Tibial nerve (tissue), 4 donors: Measurements from ENCODE around the gene RASAL3. TPM values are rescaled to one million over a fixed set of nuclear protein-coding genes. Genes with fewer than 3 reads are reported as not detected.

ENCODE experiments used
- DNase-seq, 2 donors: peaks; one replicate each; pipeline ENCODE4 v3.0.0-alpha.2; 2019; ENCODE audit warnings: low spot score in 2 of 2
- H3K27ac ChIP-seq, 4 donors: fragments of 200-600 bp; sonication (generic) in 3 of 4; one replicate each; pipeline ENCODE4 v1.5.1; 2017 to 2019; ENCODE audit warnings: mild to moderate bottlenecking in 1 of 4
- H3K27me3 ChIP-seq, 2 donors: fragments of 200-600 bp; sonication (generic) in 1 of 2; one replicate each; pipeline versions ENCODE4 v1.5.1 to v1.6.0; 2017 to 2019
- H3K36me3 ChIP-seq, 3 donors: fragments of 200-600 bp; sonication (generic); one replicate each; pipeline ENCODE4 v1.5.1; 2018 to 2019
- H3K4me1 ChIP-seq, 4 donors: fragments of 200-600 bp; sonication (generic) in 3 of 4; one replicate each; pipeline ENCODE4 v1.5.1; 2017 to 2019
- H3K4me3 ChIP-seq, 4 donors: fragments of 200-600 bp; sonication (generic) in 3 of 4; one replicate each; pipeline ENCODE4 v1.5.1; 2017 to 2019; ENCODE audit warnings: mild to moderate bottlenecking in 1 of 4, moderate library complexity in 1 of 4
- H3K9me3 ChIP-seq, 4 donors: fragments of 200-600 bp; sonication (generic) in 3 of 4; one replicate each; pipeline ENCODE4 v1.5.1; 2017 to 2019
- EP300 ChIP-seq, 2 donors: sonication (generic); formaldehyde crosslinking; IDR thresholded peaks; one replicate each; pipeline ENCODE4 v1.6.1; 2017; ENCODE audit warnings: antibody characterized with exemption in 2 of 2, mild to moderate bottlenecking in 1 of 2
- POLR2A ChIP-seq, 2 donors: fragments of 450-650 bp; IDR thresholded peaks; one replicate each; pipeline ENCODE4 v1.6.1; 2017; ENCODE audit warnings: antibody characterized with exemption in 2 of 2, mild to moderate bottlenecking in 2 of 2, moderate library complexity in 2 of 2
- WGBS, 2 donors: methylation state at CpG; one replicate each; pipeline ENCODE4 v1.1.5; 2018; 5-methylcytosine and 5-hydroxymethylcytosine counted together
- total RNA-seq, 4 donors: library from RNA; depleted of rRNA; stranded (reverse); fragments of >200 nt; gene quantifications; one replicate each; pipeline ENCODE4 v1.1.0, GENCODE V29; 2016
- TF ChIP-seq, protein P1 (sequence below), 5 experiments: fragments of 200-600 bp in 3 of 5; fragments of 450-650 bp in 2 of 5; sonication (generic) in 3 of 5; IDR thresholded peaks; one replicate each; pipeline ENCODE4 v1.5.1; 2016 to 2019; ENCODE audit warnings: antibody characterized with exemption in 5 of 5, mild to moderate bottlenecking in 3 of 5, moderate library complexity in 2 of 5

RASAL3 gene
- total RNA-seq, 4 donors from 2014 or later: 2.9 to 6.6 (median 4.3) TPM

DNA sequence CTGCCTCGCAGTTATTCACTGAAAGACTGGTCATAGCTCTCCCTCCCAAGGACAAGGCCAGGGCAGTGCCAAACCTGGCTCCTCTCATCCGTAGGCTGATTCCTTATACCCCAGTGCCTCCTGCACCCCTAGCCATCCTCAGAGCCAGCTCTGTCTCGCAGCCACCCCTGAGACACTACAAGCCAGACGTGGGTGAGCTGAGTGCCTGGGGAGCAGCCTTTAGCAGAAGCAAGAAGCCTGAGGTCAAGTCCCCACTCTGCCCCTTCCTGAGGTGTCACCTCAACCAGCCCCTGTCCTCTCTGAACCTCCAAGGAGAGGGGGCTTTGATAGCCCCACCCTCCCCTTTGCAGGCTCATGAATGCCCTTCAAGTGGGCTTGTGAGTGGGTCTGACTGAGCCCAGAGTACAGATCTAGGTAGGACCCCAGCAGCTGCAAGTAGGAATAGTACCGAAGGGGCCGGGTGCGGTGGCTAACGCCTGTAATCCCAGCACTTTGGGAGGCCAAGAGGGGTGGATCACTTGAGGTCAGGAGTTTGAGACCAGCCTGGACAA, 30.8 kb downstream of the RASAL3 start:
- 53 to 62% methylated on average over 8 of the region's 8 CpGs for WGBS, 2 donors
- H3K27ac ChIP-seq: peak overlapping the region; percentile 28 to 89 (median 86)
- H3K36me3 ChIP-seq: peaks cover 0 to 37% (median 0%) of the 10 kb centered on the region in 3 donors
- no peak for DNase-seq
- no peaks in the 10 kb centered on the region for H3K27me3 ChIP-seq
- H3K9me3 ChIP-seq: no peaks in the 10 kb centered on the region
- peaks cover 0 to 43% (median 20%) of the 10 kb centered on the region in 4 donors for H3K4me1 ChIP-seq
- peak overlapping the region; percentile 50 to 96 (median 83) for H3K4me3 ChIP-seq
- no peak for TF ChIP-seq POLR2A (IDR thresholded peaks at IDR 0.05)
- TF ChIP-seq EP300 (IDR thresholded peaks at IDR 0.05): no peak
- TF ChIP-seq, protein P1, sequence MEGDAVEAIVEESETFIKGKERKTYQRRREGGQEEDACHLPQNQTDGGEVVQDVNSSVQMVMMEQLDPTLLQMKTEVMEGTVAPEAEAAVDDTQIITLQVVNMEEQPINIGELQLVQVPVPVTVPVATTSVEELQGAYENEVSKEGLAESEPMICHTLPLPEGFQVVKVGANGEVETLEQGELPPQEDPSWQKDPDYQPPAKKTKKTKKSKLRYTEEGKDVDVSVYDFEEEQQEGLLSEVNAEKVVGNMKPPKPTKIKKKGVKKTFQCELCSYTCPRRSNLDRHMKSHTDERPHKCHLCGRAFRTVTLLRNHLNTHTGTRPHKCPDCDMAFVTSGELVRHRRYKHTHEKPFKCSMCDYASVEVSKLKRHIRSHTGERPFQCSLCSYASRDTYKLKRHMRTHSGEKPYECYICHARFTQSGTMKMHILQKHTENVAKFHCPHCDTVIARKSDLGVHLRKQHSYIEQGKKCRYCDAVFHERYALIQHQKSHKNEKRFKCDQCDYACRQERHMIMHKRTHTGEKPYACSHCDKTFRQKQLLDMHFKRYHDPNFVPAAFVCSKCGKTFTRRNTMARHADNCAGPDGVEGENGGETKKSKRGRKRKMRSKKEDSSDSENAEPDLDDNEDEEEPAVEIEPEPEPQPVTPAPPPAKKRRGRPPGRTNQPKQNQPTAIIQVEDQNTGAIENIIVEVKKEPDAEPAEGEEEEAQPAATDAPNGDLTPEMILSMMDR (IDR thresholded peaks at IDR 0.05): no peak

DNA sequence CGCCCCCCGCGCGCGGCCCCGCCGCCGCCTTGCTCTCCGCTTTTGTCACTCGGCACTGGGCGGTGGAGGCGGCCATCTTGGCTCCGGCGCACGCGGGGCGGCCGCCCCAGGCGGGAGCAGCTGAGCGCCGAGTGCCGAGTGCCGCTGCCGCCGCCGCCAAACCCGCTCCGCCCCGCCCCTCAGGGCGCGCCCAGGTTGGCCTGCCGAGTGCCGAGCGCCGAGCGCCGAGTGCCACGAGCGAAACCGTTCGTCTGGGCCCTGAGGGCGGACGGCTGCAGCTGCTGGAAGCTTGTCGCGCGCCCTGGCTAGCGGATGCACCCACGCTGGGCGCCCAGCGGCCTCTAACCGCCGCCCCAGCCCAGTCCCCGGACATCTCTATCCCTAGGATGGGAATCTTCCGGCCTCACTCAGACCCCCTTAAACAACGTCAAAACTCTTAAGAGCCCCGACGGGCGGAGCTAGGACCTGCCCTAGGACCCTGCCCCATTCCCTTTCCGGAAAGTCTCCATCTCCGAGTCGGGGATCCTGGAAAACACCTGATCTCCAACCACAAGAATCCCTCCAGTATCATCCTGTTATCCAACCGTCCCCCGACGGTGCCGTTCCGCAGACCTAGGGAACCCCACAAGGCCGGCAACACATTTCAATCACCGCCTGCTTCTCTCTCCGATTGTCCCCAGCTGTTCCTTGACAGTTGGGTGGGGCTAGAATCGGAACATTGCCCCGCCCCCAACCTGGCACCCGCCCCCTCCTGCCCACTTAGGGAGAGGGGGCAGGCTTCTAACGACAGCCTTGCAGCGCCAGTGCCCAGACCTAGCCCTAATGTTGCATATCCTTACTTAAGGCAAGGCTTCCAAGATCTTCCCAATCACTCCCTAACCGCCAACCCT, 31.5 kb downstream of the RASAL3 start:
- H3K4me1 ChIP-seq: peaks cover 0 to 45% (median 20%) of the 10 kb centered on the region in 4 donors
- peak overlapping the region; percentile 50 to 96 (median 83) for H3K4me3 ChIP-seq
- H3K27me3 ChIP-seq: no peaks in the 10 kb centered on the region
- DNase-seq: peak; percentile 76 to 78
- 2% methylated on average over 20 to 70 of the region's 75 CpGs for WGBS, 2 donors
- TF ChIP-seq POLR2A (IDR thresholded peaks at IDR 0.05): peak in 1 of 2 donors; percentile 37
- TF ChIP-seq, protein P1 (IDR thresholded peaks at IDR 0.05): peak in 2 of 5 experiments; percentile 22 to 33
- peak in 1 of 2 donors; percentile 51 for TF ChIP-seq EP300 (IDR thresholded peaks at IDR 0.05)
- peak overlapping the region; percentile 28 to 89 (median 86) for H3K27ac ChIP-seq
- H3K9me3 ChIP-seq: no peaks in the 10 kb centered on the region
- peaks cover 0 to 38% (median 4%) of the 10 kb centered on the region in 3 donors for H3K36me3 ChIP-seq

- 0% methylated on average over 21 to 23 of the region's 44 CpGs for WGBS, 2 donors
- Histone ChIP-seq H3K4me3 (peak overlapping the region; percentile 73 to 96 (median 76)), H3K9me3 (no peaks in the 10 kb centered on the region), H3K27me3 (no peaks in the 10 kb centered on the region), H3K27ac (peak overlapping the region; percentile 54 to 86 (median 78)), H3K36me3 (peaks cover 0 to 38% (median 9%) of the 10 kb centered on the region in 3 donors), H3K4me1 (peaks cover 0 to 45% (median 20%) of the 10 kb centered on the region in 4 donors)
- no peak for DNase-seq
- TF ChIP-seq POLR2A (IDR thresholded peaks at IDR 0.05): no peak
- TF ChIP-seq, protein P1 (IDR thresholded peaks at IDR 0.05): no peak
- TF ChIP-seq EP300 (IDR thresholded peaks at IDR 0.05): no peak
These were observed 32.3 kb downstream of the RASAL3 start for GRCh38 chr19:15432018-15432494.

GRCh38 chr19:15431396-15432017, 32.8 kb downstream of the RASAL3 start:
- H3K36me3 ChIP-seq: peaks cover 0 to 38% (median 15%) of the 10 kb centered on the region in 3 donors
- peak overlapping the region; percentile 73 to 96 (median 76) for H3K4me3 ChIP-seq
- H3K27me3 ChIP-seq: no peaks in the 10 kb centered on the region
- DNase-seq: no peak
- 11 to 23% methylated on average over 7 of the region's 7 CpGs for WGBS, 2 donors
- H3K27ac ChIP-seq: peak overlapping the region in 3 of 4 donors; percentile 77 to 86 (median 78)
- TF ChIP-seq, protein P1 (IDR thresholded peaks at IDR 0.05): no peak
- TF ChIP-seq POLR2A (IDR thresholded peaks at IDR 0.05) (no peak), EP300 (IDR thresholded peaks at IDR 0.05) (no peak)
- no peaks in the 10 kb centered on the region for H3K9me3 ChIP-seq
- H3K4me1 ChIP-seq: peaks cover 0 to 45% (median 20%) of the 10 kb centered on the region in 4 donors
